GM21717 (cell line): Measurements from ENCODE around the gene RPS6KA1.
"Not testable (repeated sequence)": the region's sequence is repeated elsewhere in the genome, so short reads cannot be mapped to it uniquely, and the experiment has no call there.

Experiments used
- ATAC-seq: cut with Tn5 transposase; IDR thresholded peaks from one replicate; pipeline ENCODE4 v1.9.1; 2021; ENCODE audit warnings: mild to moderate bottlenecking, moderate library complexity; ENCODE audit not compliant: unreplicated experiment

The RPS6KA1 gene

DNA sequence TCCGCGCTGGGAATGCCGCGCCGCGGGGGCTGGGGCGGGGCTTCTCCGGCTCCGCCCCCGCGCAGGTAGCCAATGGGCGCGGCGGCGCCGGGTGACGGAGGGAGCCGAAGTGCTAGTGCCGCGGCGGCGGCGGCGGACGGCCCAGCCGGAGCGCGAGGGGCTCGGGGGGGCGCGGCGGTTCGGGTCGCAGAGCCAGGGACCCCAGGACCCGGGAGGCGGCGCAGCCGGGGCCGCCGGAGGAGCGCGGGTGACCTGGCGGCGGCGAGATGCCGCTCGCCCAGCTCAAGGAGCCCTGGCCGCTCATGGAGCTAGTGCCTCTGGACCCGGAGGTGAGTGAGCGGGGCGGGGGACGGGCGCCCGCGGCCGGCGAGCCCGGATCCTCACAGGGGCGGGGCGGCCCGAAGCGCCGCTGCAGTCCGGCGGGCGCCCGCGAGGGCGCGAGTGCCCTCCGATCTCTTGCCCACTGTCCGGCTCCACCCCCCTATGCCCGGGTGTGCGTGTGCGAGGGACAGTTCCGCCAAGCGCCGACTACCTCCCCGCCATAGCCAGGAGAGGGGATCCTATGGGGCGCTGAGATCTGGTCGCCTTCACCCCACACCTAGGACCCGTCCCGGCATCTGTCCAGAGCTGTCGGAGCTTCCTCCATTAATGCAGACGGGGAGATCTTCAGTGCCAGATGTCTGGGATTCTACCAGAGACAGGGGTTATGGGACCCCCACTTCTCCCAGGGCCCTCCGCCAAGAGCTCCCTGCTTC lies at the start of gene RPS6KA1:
Gene RPS6KA1 (plus strand): TSS at position 107 of the 755 bp plus-strand sequence. CDS start 160 bp downstream, at position 267.
- ATAC-seq, result no peak

DNA sequence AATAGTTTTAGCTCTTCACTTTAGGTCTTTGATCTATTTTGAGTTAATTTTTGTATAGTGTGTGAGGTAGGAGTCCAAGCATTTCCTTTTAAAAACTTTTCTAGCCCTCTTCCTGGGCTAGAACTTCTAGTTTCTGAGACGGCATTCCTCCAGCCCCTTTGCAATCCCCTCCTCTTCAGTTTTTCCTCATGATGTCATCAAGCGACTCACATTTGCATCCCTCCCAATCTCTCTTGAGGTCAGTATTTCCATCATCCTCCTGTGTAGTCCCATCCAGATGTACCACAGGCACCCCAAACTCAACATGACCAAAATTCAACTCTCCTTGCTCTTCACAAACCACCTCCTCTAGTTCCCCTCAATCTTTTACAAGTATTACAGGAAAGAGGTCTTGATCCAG lies 46.6 kb upstream of the RPS6KA1 start:
- ATAC-seq, result no peak

DNA sequence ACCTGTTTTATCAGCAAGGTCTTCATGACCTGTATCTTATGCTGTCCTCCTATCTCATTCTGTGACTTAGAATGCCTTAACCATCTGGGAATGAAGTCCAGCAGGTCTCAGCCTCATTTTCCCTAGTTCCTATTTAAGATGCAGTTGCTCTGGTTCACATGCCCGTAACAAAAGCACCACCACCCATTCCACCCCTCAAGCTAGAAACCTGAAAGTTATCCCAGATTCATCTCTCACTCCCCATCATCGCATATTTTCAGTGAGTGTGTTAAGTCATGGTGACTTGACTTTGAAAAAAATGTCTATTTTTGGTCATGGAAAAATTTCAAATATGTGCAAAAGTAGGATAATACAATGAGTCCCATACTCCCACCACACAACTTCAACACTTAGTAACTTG lies 45.6 kb upstream of the RPS6KA1 start:
- no peak for ATAC-seq

DNA sequence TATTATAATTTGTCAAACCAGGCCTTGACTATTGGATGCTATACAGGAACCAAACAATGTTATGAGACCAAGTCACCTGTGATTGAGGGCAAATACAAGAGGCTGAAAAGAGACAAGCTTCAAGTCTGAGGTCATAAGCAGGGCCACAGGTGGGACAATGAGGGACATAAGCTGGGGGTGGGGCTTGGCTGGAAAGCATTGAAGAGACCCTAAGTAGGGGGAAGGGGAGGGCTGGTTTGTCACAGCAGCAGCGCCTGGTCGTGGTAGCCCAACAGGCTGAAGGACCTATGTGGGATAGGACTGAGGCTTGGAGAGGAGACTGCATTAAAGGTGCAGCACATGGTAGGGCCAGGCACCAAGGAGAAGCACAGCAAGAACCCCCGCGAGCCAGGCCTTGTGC lies 39.4 kb upstream of the RPS6KA1 start:
- ATAC-seq, result no peak

DNA sequence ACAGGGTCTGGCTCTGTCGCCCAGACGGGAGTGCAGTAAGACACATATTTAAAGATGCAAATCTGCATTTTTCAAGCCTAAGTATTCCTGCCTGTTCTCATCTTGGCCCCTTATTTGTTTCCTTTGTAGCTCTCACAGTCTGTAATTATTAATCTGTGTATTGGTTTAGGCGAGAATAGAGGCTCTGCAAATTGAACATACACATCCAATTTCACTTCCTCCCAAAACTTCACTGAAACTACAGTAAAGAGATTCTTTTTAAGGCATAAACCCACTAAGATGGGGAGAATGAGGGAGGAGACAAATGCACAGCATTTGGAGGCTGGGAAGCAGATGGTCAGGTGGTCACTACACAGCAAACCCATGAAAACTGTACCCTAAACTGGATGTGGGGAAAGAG lies 36.3 kb upstream of the RPS6KA1 start:
- ATAC-seq, result no peak

DNA sequence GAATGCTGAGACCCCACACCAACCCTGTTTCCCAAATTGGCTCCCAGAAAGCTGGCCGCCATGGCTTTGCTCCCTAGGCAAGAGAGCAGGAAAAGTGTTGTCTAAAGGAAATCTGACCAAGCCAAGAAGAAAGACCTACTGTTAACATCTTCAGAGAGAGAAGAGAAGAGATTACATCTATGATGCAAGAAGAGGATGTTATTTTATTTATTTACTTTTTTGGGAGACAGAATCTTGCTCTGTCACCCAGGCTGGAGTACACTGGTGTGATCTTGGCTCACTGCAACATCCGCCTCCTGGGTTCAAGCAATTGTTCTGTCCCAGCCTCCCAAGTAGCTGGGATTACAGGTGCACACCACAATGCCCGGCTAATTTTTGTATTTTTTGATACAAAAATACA lies 35.6 kb upstream of the RPS6KA1 start:
- ATAC-seq, result no peak

DNA sequence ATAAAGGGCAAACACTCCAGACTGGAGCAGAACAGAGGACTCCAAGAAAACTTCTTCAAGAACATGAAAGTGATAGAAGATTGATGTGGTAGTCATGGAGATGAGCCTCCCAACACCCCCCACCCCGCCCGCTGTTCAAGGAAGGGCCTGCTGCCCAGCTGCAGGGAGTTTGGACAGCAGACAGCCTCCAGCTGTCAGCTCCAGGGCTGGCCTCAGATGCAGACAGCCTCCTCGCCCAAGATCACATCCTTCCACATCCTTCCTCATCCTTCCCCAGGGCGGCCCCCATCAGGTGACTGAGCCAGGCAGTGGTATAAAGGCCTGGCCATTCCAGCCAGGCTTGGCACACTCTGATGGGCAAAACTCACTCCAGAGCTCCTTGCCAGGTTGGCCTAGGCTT lies 32.7 kb upstream of the RPS6KA1 start:
- ATAC-seq, result no peak

DNA sequence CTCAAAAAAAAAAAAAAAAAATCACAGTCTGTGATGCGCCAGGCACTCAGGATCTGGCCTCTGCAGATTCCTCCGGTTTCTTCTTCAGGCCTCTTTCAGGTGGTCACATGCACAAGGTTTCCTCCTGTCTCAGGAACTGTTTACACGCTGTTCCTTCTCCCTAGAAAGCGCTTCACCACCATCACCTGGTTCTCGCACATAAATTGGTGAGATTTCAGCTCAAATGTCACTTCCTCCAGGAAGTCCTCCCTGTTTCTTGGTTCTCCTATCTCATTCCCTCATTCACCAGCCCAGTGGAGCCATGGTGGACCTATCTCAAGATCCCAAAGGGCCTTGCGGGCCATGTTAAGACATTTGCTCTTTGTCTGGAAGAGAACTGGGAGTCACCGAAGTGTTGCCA lies 30.7 kb upstream of the RPS6KA1 start:
- ATAC-seq, result no peak

DNA sequence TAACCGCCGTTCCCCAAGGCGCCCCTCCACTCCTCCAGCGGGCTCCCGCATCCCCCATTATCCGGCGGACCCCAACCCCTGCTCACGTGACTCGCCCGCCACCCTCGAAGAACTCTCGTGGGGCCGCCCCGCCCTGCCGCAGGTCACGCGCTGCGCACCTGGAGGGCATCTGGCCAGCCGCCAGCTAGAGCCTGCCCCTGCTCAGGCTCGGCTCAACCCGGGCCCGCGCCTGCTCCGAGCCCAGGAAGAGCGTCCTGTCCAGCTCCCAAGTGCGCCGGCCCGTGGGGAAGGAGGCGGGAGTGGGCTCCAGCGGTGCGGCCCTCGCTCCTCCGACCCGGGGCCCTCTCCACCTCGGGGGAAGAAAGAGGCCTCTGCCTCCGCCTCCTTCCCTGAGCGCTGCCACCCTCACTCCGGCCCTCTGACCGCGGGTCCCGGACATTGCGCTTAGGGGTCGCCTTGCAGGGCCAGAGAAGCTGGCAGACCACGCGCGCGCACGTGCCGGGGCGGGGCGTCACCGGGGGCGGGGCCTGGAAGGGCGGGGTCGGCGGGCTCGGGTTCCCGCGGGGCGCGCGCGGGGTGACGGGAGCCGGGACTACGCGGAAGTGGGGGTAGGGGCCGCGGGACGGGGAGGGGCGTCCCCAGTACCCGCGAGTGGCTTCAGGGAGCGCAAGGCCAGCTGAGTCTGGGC lies 28.9 kb upstream of the RPS6KA1 start:
- peak; percentile 64 for ATAC-seq

DNA sequence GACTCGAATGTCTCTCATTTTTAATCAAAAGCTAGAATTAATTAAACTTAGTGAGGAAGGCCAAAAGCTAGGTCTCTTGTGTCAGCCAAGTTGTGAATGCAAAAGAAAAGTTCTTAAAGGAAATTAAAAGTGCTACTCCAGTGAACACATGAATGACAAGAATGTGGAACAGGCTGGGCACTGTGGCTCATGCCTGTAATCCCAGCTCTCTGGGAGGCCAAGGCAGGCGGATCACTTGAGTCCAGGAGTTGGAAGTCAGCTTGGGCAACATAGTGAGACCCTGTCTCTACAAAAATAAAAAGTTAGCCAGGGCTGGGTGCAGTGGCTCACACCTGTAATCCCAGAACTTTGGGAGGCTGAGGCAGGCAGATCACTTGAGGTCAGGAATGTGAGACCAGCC lies 18.9 kb upstream of the RPS6KA1 start:
- not testable (repeated sequence) for ATAC-seq

DNA sequence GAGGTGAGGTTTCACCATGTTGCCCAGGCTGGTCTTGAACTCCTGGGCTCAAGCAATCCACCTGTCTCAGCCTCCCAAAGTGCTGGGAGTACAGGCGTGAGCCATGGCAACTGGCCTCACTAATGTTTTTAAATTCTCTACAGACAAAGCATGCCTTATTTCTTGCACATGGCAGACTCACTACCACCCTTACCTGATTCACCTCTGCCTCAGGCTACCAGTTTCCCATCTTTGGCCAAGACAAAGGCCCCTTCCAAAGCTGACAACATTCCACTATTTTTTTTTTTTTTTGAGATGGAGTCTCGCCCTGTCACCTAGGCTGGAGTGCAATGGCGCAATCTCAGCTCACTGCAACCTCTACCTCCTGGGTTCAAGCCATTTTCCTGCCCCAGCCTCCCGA lies 13.7 kb upstream of the RPS6KA1 start:
- not testable (repeated sequence) for ATAC-seq

DNA sequence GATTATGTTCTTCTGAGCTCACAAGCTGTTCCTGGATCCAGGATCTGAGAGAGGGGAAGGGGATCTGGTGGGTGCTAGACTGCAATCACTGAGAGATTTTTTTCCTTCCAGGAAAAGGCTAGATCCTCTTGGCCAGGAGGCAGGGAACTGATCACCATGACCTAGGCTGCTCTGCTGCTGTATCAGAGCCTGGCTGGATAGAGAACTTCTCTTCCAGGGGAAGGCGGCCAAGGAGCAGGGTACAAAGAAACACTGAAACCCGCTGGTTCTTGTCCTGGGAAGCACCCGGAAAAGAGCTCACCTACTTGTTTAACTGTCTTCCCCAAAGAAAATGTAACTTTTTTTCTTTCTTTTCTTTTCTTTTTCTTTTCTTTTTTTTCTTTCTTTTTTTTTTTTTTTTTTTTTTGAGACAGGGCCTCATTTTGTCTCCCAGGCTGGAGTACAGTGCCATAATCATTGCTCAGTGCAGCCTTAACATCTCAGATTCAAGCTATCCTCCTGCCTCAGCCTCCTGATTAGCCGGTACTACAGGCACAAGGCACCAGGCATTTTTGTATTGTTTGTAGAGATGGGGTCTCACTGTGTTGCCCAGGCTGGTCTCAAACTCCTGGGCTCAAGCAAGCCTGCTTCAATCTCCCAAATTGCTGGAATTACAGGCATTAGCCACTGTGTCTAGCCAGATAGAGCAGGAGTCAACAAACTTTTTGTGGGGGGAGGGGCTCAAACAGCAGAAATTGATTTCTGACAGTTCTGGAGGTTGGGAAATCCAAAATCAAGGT lies 12.4 kb upstream of the RPS6KA1 start:
- ATAC-seq, result no peak

DNA sequence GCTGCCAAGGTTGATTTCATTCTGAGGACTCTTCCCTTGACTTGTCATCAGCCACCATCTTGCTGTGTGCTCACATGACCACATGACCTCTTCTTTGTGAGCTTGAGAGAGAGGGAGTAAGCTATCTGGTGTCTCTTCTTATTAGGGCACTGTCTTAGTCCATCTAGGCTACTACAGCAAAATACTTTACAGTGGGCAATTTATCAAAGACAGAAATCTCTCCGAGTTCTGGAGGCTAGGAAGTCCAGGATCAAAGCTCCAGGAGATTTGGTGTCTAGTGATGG lies 11.9 kb upstream of the RPS6KA1 start:
- no peak for ATAC-seq

DNA sequence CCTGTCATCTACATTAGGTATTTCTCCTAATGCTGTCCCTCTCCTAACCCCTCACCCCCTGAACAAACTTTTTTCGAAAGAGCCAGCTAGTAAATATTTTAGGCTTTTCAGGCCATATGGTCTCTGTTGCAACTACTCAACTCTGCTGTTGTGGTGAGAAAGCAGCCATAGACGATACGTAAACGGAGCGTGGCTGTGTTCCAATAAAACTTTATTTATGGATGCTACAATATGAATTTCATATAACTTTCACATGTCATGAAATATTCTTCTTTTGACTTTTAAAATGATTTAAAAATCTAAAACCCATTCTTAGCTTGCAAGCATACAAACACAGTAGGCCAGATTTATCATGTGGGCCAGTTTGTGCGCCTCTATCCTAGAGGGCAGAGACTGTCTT lies 11.2 kb upstream of the RPS6KA1 start:
- ATAC-seq, result no peak

DNA sequence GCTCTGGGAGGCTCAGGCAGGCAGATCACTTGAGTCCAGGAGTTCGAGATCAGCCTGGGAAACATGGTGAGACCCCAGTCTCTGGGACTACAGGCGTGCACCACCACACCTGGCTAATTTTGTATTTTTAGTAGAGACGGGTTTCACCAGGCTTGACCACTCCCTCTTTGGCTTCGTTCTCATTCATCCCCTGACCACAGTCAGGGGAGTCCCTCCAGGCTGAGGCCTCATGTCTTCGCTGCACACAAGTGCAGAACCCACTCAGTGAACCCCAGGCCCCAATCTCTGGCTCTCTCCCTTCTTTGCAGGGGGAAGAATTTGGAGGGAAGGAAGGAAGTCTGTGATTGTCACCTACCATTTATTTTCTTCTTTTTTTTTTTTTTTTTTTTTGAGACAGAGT lies 9.2 kb upstream of the RPS6KA1 start:
- ATAC-seq, result no peak

DNA sequence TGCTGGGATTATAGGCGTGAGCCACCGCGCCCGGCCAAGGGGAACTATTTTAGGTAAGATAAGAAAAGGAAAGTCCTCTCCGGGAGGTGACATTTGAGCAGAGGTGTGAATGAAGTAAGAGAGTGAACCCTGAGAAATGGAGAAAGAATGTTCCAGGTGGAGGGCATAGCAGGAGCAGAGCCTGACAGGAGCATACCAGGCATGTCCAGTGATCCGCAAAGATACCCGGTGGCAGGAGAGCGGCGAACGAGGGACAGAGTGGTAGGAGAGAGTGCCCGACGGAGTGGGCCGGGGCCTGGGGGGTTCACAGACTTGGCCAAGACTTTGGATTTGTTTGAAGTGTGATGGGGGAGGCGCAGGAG lies 7.9 kb upstream of the RPS6KA1 start:
- ATAC-seq, result no peak

DNA sequence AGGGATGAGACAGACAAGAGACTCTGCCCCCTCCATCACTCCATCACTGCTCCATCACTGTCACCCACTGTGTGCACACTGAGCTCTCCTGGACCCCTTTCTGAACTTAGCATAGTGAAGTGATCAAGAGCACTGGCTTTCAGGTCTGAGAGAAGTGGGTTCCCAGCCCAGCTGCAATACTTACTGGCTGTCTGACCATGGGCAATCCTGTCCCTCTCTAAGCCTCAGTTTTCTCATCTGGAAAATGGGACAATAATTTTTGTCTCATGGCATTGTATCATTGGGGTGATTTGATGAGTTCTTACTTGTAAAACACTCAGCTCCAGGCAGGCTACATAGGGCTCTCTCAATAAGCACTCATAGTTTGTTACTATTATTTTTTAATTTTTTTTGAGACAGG lies 7.5 kb upstream of the RPS6KA1 start:
- ATAC-seq, result no peak

DNA sequence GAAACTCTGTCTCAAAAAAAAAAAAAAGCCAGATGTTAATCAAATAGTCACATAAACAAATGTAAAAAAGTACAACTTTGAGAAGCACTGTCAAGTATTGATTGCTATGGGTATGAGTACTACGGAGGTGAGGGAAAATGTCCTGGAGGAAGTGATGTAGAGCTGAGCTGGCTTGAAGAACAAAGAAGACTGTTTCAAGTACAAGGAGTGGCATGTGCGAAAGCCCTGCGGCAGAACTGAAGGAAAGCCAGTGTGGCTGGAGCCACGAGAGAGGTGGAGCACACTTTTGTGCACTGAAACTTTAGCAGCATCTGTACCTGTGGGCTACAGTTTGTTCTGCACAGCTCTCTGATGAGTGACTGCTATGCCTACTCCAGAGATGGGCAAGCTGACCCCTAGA lies 5.4 kb upstream of the RPS6KA1 start:
- ATAC-seq, result no peak

DNA sequence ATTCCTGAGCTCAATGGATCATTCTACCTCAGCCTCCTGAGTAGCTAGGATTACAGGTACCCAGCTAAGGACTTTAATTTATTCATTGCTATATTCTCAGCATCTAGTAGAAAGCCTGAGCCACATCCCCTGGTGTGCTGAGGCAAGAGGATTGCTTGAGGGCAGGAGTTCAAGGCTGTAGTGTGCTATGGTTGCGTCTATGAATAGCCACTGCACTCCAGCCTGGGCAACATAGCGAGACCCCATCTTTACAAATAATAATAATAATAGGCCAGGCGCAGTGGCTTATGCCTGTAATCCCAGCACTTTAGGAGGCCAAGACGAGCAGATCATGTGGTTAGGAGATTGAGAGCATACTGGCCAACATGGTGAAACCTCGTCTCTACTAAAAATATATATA lies 3.3 kb upstream of the RPS6KA1 start:
- ATAC-seq, result no peak

DNA sequence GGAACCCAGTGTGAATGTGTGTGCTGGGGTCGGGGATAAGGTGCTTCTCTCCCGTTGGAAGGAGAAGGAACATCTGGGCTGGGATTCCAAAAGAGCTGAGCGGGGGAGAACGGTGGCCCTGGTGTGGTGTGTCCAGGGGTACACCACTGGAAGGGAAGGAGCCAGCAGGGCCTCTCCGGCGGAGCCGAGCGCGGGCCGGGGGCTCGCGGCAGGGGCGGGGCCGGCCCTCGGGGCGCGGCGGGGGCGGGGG lies 231 bp upstream of the RPS6KA1 start:
- ATAC-seq, result no peak

DNA sequence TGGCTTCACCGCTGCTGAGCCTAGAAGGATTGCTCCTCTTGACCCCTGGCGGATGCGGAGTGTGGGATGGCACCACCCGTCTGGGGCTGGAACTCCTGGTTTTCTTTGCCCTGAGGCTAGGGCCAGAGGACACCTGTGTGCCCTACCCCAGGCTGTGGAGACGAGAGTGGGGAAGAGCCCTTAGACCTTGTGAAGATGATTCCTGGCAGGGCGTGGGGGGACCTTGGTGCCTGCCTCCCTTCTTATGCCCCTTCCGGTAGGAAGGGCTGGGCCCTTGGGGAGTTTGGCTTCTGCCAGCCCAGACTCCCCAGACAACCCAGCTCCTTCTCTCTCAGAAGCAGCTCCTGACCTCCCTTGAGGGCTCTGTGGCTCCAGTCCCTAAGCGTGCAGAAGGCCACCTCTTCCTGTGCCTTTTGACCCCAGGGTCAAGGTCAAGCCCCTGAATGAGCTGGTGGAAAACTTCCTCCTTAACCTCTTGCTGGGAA lies 891 bp downstream of the RPS6KA1 start:
- no peak for ATAC-seq

DNA sequence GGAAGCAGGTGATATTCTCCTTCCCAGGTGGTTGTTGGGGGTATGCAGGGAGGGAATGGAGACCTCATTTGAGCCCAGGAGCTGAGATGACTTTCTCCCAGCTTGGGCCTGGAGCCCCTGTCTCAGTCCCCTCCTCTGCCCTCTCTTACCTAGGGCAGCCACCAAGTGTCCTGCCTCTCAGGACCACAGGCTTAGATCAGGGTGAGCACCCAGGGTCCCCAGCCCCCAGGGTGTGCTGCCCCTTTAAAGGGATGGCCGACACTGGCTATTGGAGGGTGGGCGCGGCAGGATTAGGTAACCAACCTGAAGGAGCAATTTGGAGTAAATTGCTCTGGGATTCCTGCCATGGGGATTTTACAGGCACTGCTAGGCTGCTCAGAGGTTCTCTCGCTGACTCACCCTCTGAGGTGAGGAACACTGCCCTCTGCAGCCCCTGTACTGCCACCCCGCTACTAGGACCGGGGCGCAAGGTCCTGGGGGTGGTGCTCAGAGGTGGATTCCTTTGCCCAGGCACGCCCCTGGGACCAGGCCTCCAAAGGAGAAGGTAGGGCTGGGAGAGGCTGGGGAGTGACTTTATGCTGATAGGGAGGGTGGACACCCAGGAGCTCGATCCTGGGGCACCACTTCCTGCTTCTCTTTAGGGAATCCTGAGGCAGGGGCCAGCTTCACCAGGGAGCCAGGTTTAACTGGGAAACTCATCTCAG lies 1.5 kb downstream of the RPS6KA1 start:
- no peak for ATAC-seq
